HepG2 (cell line): ENCODE data around the gene ERF. TPM values are rescaled to one million over a fixed set of nuclear protein-coding genes. Genes with fewer than 3 reads are reported as not detected.

Experiments used
- GABPB1 ChIP-seq: IDR thresholded peaks from 2 replicates; pipeline ENCODE4 v1.6.1; 2016; ENCODE audit warnings: mild to moderate bottlenecking, missing genetic modification reagents, moderate library complexity, missing compliant biosample characterization
- HOXA9 ChIP-seq: sonication (generic); formaldehyde crosslinking; IDR thresholded peaks from 2 replicates; pipeline ENCODE4 v1.8.1; 2022; ENCODE audit warnings: missing genetic modification reagents, mild to moderate bottlenecking, moderate library complexity, borderline replicate concordance
- PHF21A ChIP-seq: sonication (generic); formaldehyde crosslinking; IDR thresholded peaks from 2 replicates; pipeline ENCODE4 v1.5.0; 2020; ENCODE audit warnings: mild to moderate bottlenecking, missing genetic modification reagents
- REST ChIP-seq, 2 experiments: IDR thresholded peaks; 2 replicates each; pipeline ENCODE4 v1.6.1; 2011 to 2012; ENCODE audit warnings: low read length in 2 of 2, borderline replicate concordance in 1 of 2, low read depth in 1 of 2, mild to moderate bottlenecking in 1 of 2, moderate library complexity in 1 of 2
- SOX5 ChIP-seq: IDR thresholded peaks from 2 replicates; pipeline ENCODE4 v1.6.1; 2016; ENCODE audit warnings: borderline replicate concordance
- STAG1 ChIP-seq: sonication (generic); formaldehyde crosslinking; IDR thresholded peaks from 2 replicates; pipeline ENCODE4 v1.4.0; 2020; ENCODE audit warnings: missing genetic modification reagents
- TFDP1 ChIP-seq: IDR thresholded peaks from 2 replicates; pipeline ENCODE4 v1.6.1; 2016; ENCODE audit warnings: missing compliant biosample characterization, missing genetic modification reagents, borderline replicate concordance
- THRA ChIP-seq: sonication (generic); formaldehyde crosslinking; IDR thresholded peaks from 2 replicates; pipeline ENCODE4 v1.4.0; 2020; ENCODE audit warnings: missing genetic modification reagents, borderline replicate concordance
- XRCC5 ChIP-seq: fragments of 200-400 bp; formaldehyde crosslinking; optimal IDR thresholded peaks from 2 replicates; pipeline ENCODE3; 2017; ENCODE audit warnings: mild to moderate bottlenecking, low read length
- YY1 ChIP-seq: IDR thresholded peaks from 2 replicates; pipeline ENCODE4 v1.6.1; 2011; ENCODE audit warnings: low read length, low read depth, moderate library complexity, mild to moderate bottlenecking; ENCODE audit not compliant: insufficient read depth, insufficient replicate concordance
- ZBTB37 ChIP-seq: sonication (generic); formaldehyde crosslinking; IDR thresholded peaks from 2 replicates; pipeline ENCODE4 v1.4.0; 2020; ENCODE audit warnings: mild to moderate bottlenecking, missing genetic modification reagents
- ZBTB7B ChIP-seq: sonication (generic); formaldehyde crosslinking; IDR thresholded peaks from 2 replicates; pipeline ENCODE4 v1.4.0; 2020; ENCODE audit warnings: missing genetic modification reagents
- ZHX2 ChIP-seq, 2 experiments: sonication (generic) in 1 of 2; formaldehyde crosslinking in 1 of 2; IDR thresholded peaks; 2 replicates each; pipeline versions ENCODE4 v1.6.1 to v1.9.0; 2014 to 2022; ENCODE audit warnings: antibody characterized with exemption in 1 of 2, borderline replicate concordance in 1 of 2, inconsistent platforms in 1 of 2, low read depth in 1 of 2, missing genetic modification reagents in 1 of 2
- polyA plus RNA-seq, 8 experiments: library from polyadenylated mRNA; depleted of rRNA in 3 of 8; stranded (reverse) in 7 of 8; unstranded in 1 of 8; fragments of >200 nt; fragmentation: Illumina TruSeq in 4 of 8; extraction: Trizol in 4 of 8; gene quantifications; 2 replicates each; pipeline versions ENCODE4 v1.2.1 to v1.2.3, GENCODE V29; 2011 to 2016; ENCODE audit warnings: low read depth in 4 of 8, missing spikeins in 1 of 8, mixed read lengths in 1 of 8; ENCODE audit not compliant: insufficient read depth in 1 of 8
- total RNA-seq, 5 experiments: library from RNA; depleted of rRNA; stranded (reverse); fragments of >200 nt; fragmentation: Illumina TruSeq; extraction: Trizol; gene quantifications; 2 replicates each; pipeline ENCODE4 v1.2.3, GENCODE V29; 2016; ENCODE audit warnings: low read depth in 1 of 5

The ERF gene
- total and polyA plus RNA-seq, 2 of the 13 experiments (the other 11 are each of a cell fraction or from before 2014, with no cell fraction given), result 67.1 to 69.9 TPM

- peak; percentile 76 for TF ChIP-seq ZHX2 (IDR thresholded peaks at IDR 0.05; ENCODE audit: low read depth)
- no peak; the same call in 1 of the 2 replicates for TF ChIP-seq ZHX2 (CRISPR knock-in tag; IDR thresholded peaks at IDR 0.05; ENCODE audit: borderline replicate concordance)
- TF ChIP-seq THRA, result peak; percentile 67
- TF ChIP-seq XRCC5, result peak; percentile 62
- peak; percentile 71 for TF ChIP-seq YY1
- TF ChIP-seq HOXA9 (CRISPR knock-in tag), result no peak
- 0 out of 2 replicates have a peak, but pooled peaks have one; percentile 16 for TF ChIP-seq SOX5
- TF ChIP-seq STAG1 (CRISPR knock-in tag), result peak; percentile 47
- no peak for TF ChIP-seq ZBTB37 (CRISPR knock-in tag)
- peak; percentile 58; the same call in 1 of the 2 replicates for TF ChIP-seq TFDP1 (CRISPR knock-in tag)
- TF ChIP-seq GABPB1 (CRISPR knock-in tag), result peak; percentile 97
- TF ChIP-seq PHF21A (CRISPR knock-in tag), result peak; percentile 76
- no peak for TF ChIP-seq REST (IDR thresholded peaks at IDR 0.05; ENCODE audit: borderline replicate concordance in 1 of 2, low read depth in 1 of 2, low read length in 2 of 2)
- peak; percentile 64 for TF ChIP-seq ZBTB7B (CRISPR knock-in tag)
Observed at GRCh38 chr19:42244347-42245220, 10.3 kb downstream of the ERF start (continued).
